HG02943 (cell line): ENCODE data around the gene MED15.
"Not testable (repeated sequence)": the region's sequence is repeated elsewhere in the genome, so short reads cannot be mapped to it uniquely, and the experiment has no call there.

Experiments
- ATAC-seq: cut with Tn5 transposase; IDR thresholded peaks from one replicate; pipeline ENCODE4 v1.9.1; 2021; ENCODE audit warnings: mild to moderate bottlenecking, low read depth, moderate library complexity; ENCODE audit not compliant: unreplicated experiment

The MED15 gene

GRCh38 chr22:20590477-20591294, 83.3 kb downstream of the MED15 start:
- ATAC-seq: no peak

GRCh38 chr22:20591295-20591645, 83.9 kb downstream of the MED15 start:
- ATAC-seq: no peak

DNA sequence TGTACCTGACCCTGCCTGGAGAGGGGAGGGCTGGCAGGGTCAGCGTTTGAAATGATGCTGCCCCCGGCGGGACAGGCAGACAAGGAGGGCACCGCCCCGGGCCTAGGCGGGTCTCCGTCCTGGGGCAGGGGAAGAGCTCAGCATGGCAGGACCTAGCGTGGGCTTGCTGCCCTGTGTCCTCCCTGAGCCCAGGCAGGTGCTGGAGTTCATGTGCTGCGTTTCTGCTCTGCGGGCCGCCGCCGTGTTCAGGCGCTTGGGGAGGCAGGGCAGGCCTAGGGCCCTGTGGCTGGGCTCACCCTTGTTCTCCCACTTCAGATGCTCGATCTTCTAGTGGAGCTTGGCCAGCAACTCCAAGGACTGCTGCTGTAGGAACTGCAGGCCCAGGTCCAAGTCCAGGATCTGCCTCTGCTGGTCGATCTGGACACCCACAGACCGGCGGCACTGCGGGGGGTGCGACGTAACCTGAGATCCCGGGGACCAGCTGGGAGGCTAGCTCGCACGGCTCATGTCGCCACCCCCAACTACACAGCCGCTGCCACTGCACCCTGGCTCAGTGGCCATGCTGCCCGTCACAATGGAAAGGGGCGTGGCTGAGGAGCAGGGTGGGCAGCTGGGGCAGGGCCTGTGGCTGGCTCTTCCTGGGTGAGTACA, 84.4 kb downstream of the MED15 start:
- no peak for ATAC-seq

DNA sequence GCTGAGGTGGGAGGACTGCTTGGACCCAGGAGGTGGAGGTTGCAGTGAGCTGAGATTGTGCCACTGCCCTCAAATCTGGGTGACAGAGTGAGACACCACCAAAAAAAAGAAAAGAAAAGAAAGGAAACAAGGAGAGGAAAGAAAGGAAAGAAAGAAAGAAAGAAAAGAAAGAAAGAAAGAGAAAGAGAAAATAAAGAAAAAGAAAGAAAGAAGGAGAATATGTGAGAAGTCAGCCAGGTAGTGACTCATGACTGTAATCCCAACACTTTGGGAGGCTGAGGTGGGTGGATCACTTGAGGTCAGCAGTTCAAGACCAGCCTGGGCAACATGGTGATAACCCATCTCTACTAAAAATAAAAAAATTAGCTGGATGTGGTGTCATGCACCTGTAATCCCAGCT, 86.6 kb downstream of the MED15 start:
- not testable (repeated sequence) for ATAC-seq

GRCh38 chr22:20594486-20594885, 87.1 kb downstream of the MED15 start:
- not testable (repeated sequence) for ATAC-seq

DNA sequence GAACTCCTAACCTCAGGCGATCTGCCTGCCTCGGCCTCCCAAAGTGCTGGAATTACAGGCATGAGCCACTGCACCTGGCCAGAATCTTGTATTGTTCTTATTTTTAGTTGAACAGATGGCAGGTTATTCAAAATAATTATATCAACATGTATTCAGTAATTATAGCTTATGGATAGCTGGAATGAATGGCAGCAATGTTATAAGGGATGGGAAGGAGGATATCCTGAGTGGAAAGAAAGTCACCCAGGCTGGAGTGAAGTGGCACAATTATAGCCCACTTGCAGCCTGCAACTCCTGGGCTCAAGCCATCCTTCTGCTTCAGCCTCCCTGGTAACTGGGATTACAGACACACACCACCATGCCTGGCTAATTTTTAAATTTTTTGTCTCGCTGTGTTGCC, 88.1 kb downstream of the MED15 start:
- ATAC-seq: no peak

DNA sequence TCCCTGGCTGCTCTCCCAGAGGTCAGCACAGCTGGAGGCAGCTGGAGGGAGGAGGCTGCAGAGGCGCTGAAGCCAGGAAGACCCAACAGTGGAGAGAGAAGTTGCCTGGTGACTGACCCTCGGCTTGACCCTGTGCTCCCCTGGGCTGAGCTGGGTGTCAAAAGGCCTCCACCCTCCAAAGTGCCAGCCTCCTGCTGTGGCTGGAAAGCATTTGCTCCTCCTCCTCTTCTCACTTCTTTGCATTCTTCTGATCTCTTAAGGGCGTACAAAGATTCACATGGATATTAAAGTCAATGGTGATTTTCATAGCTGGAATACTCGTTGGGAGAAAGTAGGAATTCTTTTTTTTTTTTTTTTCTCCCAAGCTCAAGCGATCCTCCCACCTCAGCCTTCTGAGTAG, 91.7 kb downstream of the MED15 start:
- ATAC-seq: no peak

DNA sequence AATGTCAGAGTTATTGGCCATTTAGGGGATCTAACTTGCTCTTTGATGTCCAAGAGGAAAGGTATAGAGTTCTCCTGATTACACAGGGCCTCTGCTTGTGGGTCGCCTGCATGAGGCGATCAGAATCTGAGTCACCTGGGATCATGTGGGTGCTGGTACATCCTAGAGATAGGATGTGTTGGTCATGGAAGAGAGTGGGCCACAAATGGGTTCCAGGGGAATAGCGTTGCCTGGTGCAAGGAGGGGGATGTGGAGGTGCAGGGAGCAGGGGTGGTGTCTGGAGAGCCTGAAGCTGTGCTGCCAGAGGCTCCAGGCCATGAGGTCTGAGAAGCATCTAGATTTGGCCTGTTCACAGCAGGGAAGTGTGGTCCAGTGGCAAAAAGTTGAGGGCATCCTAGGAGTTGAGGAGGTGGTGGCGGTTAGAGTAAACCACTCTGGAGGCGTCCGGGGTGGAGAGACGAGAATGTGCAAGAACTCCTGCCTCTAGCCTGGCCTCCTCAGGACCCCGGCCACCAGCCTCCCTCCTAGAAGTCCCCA, 92.8 kb downstream of the MED15 start:
- no peak for ATAC-seq

DNA sequence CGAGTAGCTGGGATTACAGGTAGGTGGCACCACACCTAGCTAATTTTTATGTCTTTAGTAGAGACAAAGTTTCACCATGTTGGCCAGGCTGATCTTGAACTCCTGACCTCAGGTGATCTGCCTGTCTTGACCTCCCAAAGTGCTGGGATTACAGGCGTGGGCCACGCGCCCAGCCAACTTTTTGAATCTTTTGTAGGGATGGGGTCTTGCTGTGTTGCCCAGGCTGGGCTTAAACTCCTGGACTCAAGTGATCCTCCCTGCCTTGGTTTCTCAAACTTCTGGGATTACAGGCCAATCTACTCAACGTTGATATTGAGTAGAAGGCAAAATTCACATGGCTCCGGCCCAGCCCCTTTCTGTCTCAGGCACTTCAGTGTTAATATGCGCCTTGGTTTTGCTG, 93.9 kb downstream of the MED15 start:
- ATAC-seq: no peak

- no peak for ATAC-seq
Measured at GRCh38 chr22:20602609-20603164, 95.3 kb downstream of the MED15 start.

DNA sequence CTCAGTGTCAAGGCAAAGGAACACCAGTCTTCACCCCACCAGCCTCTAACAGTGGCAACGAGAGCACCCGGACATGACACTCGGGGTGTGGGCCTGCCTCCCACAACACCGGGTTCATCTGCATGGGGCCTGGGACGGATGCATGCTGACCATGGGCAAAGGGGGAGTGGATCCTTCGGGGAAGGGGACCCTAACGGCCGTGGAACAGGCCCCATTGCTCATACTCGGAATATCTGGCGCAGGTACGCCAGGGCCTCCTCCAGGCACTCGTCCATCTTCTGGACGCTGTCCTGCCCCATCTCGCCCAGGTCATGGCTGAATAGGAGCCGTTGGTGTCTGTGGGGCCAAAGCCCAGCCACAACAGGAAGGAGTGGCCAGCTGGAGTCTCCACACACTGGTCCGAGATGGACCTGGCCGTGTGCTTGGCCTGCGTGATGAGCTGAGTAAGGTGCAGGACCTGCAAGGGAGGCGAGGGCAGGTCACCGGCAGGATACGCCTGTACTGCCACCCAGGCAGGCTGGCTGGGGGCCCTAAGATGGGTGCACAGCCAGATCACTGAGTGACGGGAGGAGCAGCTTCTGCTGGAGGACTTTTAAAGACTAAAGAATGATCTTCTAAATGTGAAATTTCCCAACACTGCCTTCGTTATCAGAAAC, 96.8 kb downstream of the MED15 start:
- no peak for ATAC-seq

- no peak for ATAC-seq
Measured at GRCh38 chr22:20604776-20605221, 97.4 kb downstream of the MED15 start.

GRCh38 chr22:20605328-20605727, 97.9 kb downstream of the MED15 start:
- no peak for ATAC-seq

GRCh38 chr22:20606041-20606783, 98.8 kb downstream of the MED15 start:
- ATAC-seq: no peak

DNA sequence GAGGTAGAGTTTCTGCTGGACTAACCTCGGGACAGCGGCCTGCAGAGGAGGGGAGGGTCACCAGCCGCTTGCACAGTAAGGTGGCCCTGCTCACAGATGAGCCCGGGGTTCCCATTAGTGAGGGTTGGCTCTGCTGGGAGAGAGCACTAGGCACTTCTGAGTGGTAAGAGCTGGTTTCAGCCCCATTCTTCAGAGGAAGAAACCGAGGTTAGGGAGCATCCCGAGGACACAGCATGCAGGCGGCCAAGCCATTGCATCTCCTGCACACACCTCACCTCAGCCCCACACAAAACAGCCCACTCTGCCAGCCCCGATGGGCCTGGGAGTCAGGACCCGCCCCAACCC, 99.3 kb downstream of the MED15 start:
- no peak for ATAC-seq

GRCh38 chr22:20607157-20607907, 99.9 kb downstream of the MED15 start:
- ATAC-seq: no peak

DNA sequence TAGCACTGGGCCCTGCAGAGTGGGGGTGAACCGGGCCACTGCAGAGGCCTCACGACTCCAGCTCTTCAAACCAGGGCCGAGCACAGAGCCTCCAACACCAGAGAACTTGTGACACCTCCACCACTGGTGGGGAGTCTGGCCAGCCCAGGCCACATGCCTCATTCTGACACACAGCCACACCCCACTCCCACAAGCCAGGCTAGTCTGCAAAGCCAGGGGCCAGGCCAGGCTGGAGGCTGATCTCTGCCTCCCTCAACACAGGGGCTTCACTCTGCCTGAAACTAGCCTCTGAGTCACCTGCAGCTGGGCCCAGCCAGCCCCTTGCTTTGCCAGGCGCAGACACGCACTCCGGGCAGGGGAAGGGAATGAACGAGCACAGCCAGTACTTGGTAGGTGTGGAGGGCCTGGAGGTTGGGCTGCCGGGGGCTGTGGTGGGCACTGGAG, 102.9 kb downstream of the MED15 start:
- no peak for ATAC-seq

GRCh38 chr22:20610757-20611156, 103.3 kb downstream of the MED15 start:
- no peak for ATAC-seq

DNA sequence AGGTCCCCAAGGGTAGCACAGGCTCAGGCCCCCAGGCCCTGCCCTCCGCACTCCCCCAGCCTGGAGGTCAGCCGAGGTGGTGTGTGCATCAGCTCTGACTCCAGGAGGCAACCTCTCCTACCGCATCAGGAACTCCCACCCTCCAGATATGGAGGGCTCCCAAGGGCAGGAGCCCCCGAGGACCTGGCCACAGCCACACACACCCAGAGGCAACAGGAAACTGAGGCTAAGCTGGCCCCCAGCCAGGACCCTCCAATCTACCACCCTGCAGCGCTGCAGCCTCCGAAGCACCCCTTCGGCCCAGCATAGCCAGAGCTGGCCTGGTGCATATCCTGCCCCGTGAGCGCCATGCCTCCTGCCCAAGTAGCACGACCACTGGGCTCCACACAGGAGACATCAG, 104.0 kb downstream of the MED15 start:
- no peak for ATAC-seq

DNA sequence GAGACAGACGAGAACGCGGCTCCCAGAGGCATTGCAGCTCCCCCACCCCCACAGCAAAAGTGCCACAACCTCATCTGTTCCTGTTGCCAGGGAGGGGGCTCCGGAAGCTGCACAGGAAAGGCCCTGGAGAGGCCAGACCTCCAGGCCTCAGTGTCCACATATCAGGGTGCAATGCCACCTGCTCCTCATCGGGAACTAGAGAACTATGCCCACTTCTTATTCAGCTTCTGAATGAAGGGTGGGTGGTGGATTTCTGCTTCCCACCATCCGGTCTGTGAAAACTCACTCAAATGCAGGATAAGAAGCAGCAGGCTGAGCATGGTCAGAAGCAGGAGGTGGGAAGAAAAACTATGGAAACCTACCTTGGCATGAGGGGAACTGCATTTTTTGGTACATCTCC, 105.9 kb downstream of the MED15 start:
- ATAC-seq: no peak
